GM12878 (cell line): ENCODE measurements around the gene SBK2. TPM values are rescaled to one million over a fixed set of nuclear protein-coding genes. Genes with fewer than 3 reads are reported as not detected.

ENCODE experiments used
- ATAC-seq: fragments of 200-7000 bp; cut with Tn5 transposase; 3 replicates; pipeline ENCODE4 v1.9.1; 2020; ENCODE audit warnings: mild to moderate bottlenecking, moderate library complexity
- BruUV-seq: library from RNA; stranded (reverse); fragments of 400-500 nt; replicated peaks from 2 replicates; lab custom pipeline; 2021; lab: Mats Ljungman, UMichigan
- CTCF ChIA-PET: fragments of 300-600 bp; sonication (Branson Sonifier 250); formaldehyde crosslinking; extraction: SDS; loops from one replicate; lab custom pipeline; 2021; ENCODE audit warnings: inconsistent platforms; lab: Yijun Ruan, JAX
- POLR2A ChIA-PET: fragments of 350-600 bp; formaldehyde crosslinking; extraction: SDS; loops from one replicate; lab custom pipeline; 2021; ENCODE audit warnings: inconsistent platforms; lab: Charles Lee
- RAD21 ChIA-PET: fragments of 300-600 bp; sonication (Branson Sonifier 250); formaldehyde crosslinking; loops from one replicate; lab custom pipeline; 2023; ENCODE audit warnings: antibody characterized with exemption; ENCODE audit not compliant: unreplicated experiment; lab: Charles Lee
- SMC1A ChIA-PET: fragments of 300-600 bp; sonication (Branson Sonifier 250); formaldehyde crosslinking; loops from one replicate; lab custom pipeline; 2023; ENCODE audit not compliant: unreplicated experiment, uncharacterized antibody; lab: Charles Lee
- DNase-seq: peaks from one replicate; pipeline ENCODE4 v3.0.0-alpha.2; 2011; ENCODE audit warnings: low read depth, low spot score
- FAIRE-seq: peaks from 3 replicates; lab custom pipeline; 2011; peaks lifted over from hg19 to GRCh38; lab: Jason Lieb, UNC
- H2AFZ ChIP-seq: 2 replicates; pipeline ENCODE4 v1.6.0; 2011; ENCODE audit warnings: low read depth, low read length, control low read depth; ENCODE audit not compliant: control insufficient read depth
- H3K27ac ChIP-seq: 2 replicates; pipeline ENCODE4 v1.5.1; 2011; ENCODE audit warnings: control low read depth; ENCODE audit not compliant: control insufficient read depth, insufficient read depth
- H3K27me3 ChIP-seq, 2 experiments: replicated peaks in 1 of 2; 2 replicates each; pipeline versions ENCODE4 v1.6.0 to v1.6.1; 2011; ENCODE audit warnings: low read length in 1 of 2; ENCODE audit not compliant: control insufficient read depth in 2 of 2, insufficient read depth in 2 of 2
- H3K36me3 ChIP-seq, 2 experiments: 2 replicates each; pipeline ENCODE4 v1.5.1; 2011; ENCODE audit warnings: low read length in 1 of 2; ENCODE audit not compliant: control insufficient read depth in 2 of 2, insufficient read depth in 2 of 2
- H3K4me1 ChIP-seq: 2 replicates; pipeline ENCODE4 v1.6.1; 2011; ENCODE audit warnings: mild to moderate bottlenecking, low read length, moderate library complexity, mixed read lengths; ENCODE audit not compliant: control insufficient read depth, insufficient read depth
- H3K4me2 ChIP-seq: 2 replicates; pipeline ENCODE4 v1.6.0; 2011; ENCODE audit warnings: control low read depth; ENCODE audit not compliant: control insufficient read depth, insufficient read depth
- H3K4me3 ChIP-seq: fragments of 200-600 bp; sonication (generic); 2 replicates; pipeline ENCODE4 v1.5.1; 2016
- H3K79me2 ChIP-seq: 2 replicates; pipeline ENCODE4 v1.6.0; 2011; ENCODE audit warnings: low read length; ENCODE audit not compliant: control insufficient read depth, insufficient read depth
- H3K9ac ChIP-seq: 2 replicates; pipeline ENCODE4 v1.8.0; 2011; ENCODE audit warnings: low read length, control low read depth, mixed read lengths; ENCODE audit not compliant: control insufficient read depth, insufficient read depth
- H3K9me3 ChIP-seq: replicated peaks from 3 replicates; pipeline ENCODE4 v1.5.1; 2011; ENCODE audit warnings: mild to moderate bottlenecking, low read length; ENCODE audit not compliant: control insufficient read depth, insufficient read depth
- H4K20me1 ChIP-seq: 2 replicates; pipeline ENCODE4 v1.6.0; 2011; ENCODE audit not compliant: control insufficient read depth, insufficient read depth
- BRCA1 ChIP-seq: IDR thresholded peaks from 2 replicates; pipeline ENCODE4 v1.6.1; 2011; ENCODE audit warnings: low read depth, low read length, improper control_type of control experiment
- CEBPZ ChIP-seq: fragments of 150-350 bp; IDR thresholded peaks from 2 replicates; pipeline ENCODE4 v1.6.1; 2016; ENCODE audit warnings: low read depth, low read length
- CHD1 ChIP-seq: IDR thresholded peaks from 2 replicates; pipeline ENCODE4 v1.6.1; 2012; ENCODE audit warnings: low read depth, low read length, improper control_type of control experiment
- IKZF2 ChIP-seq, 2 experiments: fragments of 450-650 bp; IDR thresholded peaks; 2 replicates each; pipeline ENCODE4 v1.6.1; 2017; ENCODE audit warnings: mild to moderate bottlenecking in 2 of 2, moderate library complexity in 2 of 2
- KLF5 ChIP-seq: fragments of 450-650 bp; IDR thresholded peaks from 2 replicates; pipeline ENCODE4 v1.6.1; 2014; ENCODE audit warnings: mild to moderate bottlenecking; ENCODE audit not compliant: partially characterized antibody
- LARP7 ChIP-seq: fragments of 450-650 bp; IDR thresholded peaks from 2 replicates; pipeline ENCODE4 v1.6.1; 2017; ENCODE audit warnings: mild to moderate bottlenecking
- MEF2A ChIP-seq: IDR thresholded peaks from 2 replicates; pipeline ENCODE4 v1.6.1; 2011; ENCODE audit warnings: low read depth, mild to moderate bottlenecking, low read length, moderate library complexity; ENCODE audit not compliant: insufficient read depth
- MYC ChIP-seq: IDR thresholded peaks from 2 replicates; pipeline ENCODE4 v1.6.1; 2011; ENCODE audit warnings: mild to moderate bottlenecking, low read length, moderate library complexity, inconsistent platforms; ENCODE audit not compliant: insufficient read depth, insufficient replicate concordance, insufficient read length, severe bottlenecking
- NFIC ChIP-seq: IDR thresholded peaks from 2 replicates; pipeline ENCODE4 v1.6.1; 2012; ENCODE audit warnings: low read depth, mild to moderate bottlenecking, inconsistent platforms, low read length, moderate library complexity
- NR2C1 ChIP-seq: fragments of 450-650 bp; IDR thresholded peaks from 2 replicates; pipeline ENCODE4 v1.6.1; 2017; ENCODE audit warnings: antibody characterized with exemption, mild to moderate bottlenecking, moderate library complexity
- PML ChIP-seq: IDR thresholded peaks from 2 replicates; pipeline ENCODE4 v1.6.1; 2012; ENCODE audit warnings: low read length, inconsistent platforms
- POLR2AphosphoS2 ChIP-seq: IDR thresholded peaks from 2 replicates; pipeline ENCODE4 v1.6.1; 2011; ENCODE audit warnings: low read depth, mild to moderate bottlenecking, low read length, improper control_type of control experiment, moderate library complexity
- PRDM15 ChIP-seq: fragments of 450-650 bp; formaldehyde crosslinking; IDR thresholded peaks from 2 replicates; pipeline ENCODE4 v1.4.0; 2020; ENCODE audit warnings: mild to moderate bottlenecking, moderate library complexity
- RBBP5 ChIP-seq: fragments of 200-600 bp; sonication (generic); conservative IDR thresholded peaks from 2 replicates; pipeline ENCODE4 v1.6.1; 2016
- RELA ChIP-seq: fragments of 450-650 bp; IDR thresholded peaks from 2 replicates; pipeline ENCODE4 v1.8.0; 2014; ENCODE audit warnings: borderline replicate concordance; ENCODE audit not compliant: partially characterized antibody
- RUNX3 ChIP-seq: IDR thresholded peaks from 2 replicates; pipeline ENCODE4 v1.6.1; 2012; ENCODE audit warnings: low read length, inconsistent platforms
- TAF1 ChIP-seq: IDR thresholded peaks from 2 replicates; pipeline ENCODE4 v1.6.1; 2011; ENCODE audit warnings: mild to moderate bottlenecking, low read depth, low read length, borderline replicate concordance
- ZNF24 ChIP-seq: fragments of 450-650 bp; IDR thresholded peaks from 2 replicates; pipeline ENCODE4 v1.6.1; 2017; ENCODE audit warnings: antibody characterized with exemption, mild to moderate bottlenecking
- ZNF622 ChIP-seq: fragments of 450-650 bp; IDR thresholded peaks from 2 replicates; pipeline ENCODE4 v1.6.1; 2017; ENCODE audit warnings: mild to moderate bottlenecking, inconsistent platforms
- WGBS: methylation state at CpG from one replicate; pipeline ENCODE4 v1.1.6; 2016; ENCODE audit warnings: low lambda C conversion rate; ENCODE audit not compliant: insufficient replicate concordance, insufficient coverage; ENCODE audit errors: missing lambda C conversion rate; 5-methylcytosine and 5-hydroxymethylcytosine counted together
- in situ Hi-C: fragments of 300-500 bp; cut with MboI; formaldehyde crosslinking; loops from 9 replicates; pipeline ENCODE4 v1.14.3; 2018; ENCODE audit warnings: mixed read lengths
- intact Hi-C: fragments of 100-400 bp; cut with micrococcal nuclease; formaldehyde crosslinking; loops from one replicate; pipeline ENCODE4 v1.14.2; 2022; ENCODE audit not compliant: unreplicated experiment
- polyA plus RNA-seq, 11 experiments: library from polyadenylated mRNA; depleted of rRNA in 4 of 11; unstranded in 6 of 11; stranded (reverse) in 5 of 11; fragments of >200 nt; fragmentation: Nextera tagmentation in 4 of 11; fragmentation: Illumina TruSeq in 1 of 11; extraction: Ambion mirVana in 4 of 11; extraction: Trizol in 1 of 11; gene quantifications; 1 replicate in 1 of 11; 2 replicates in 10 of 11; pipeline versions ENCODE4 v1.2.1 to v1.2.3, GENCODE V29; 2011 to 2016; ENCODE audit warnings: inconsistent platforms in 2 of 11, missing spikeins in 2 of 11, low read depth in 1 of 11
- total RNA-seq, 4 experiments: library from RNA; depleted of rRNA in 3 of 4; stranded (reverse); fragments of >200 nt in 3 of 4; fragmentation: Illumina TruSeq in 1 of 4; extraction: Trizol in 1 of 4; gene quantifications; 2 replicates each; pipeline versions ENCODE4 v1.2.1 to v1.2.3, GENCODE V29; 2013 to 2021

SBK2 gene
- total and polyA plus RNA-seq, 10 of the 15 experiments (the other 5 are each of a cell fraction or from before 2014, with no cell fraction given) = not detected

GRCh38 chr19:55580628-55581144, 43.8 kb upstream of the SBK2 start, which contains the start of gene ZNF579:
ZNF579 (minus strand) TSS chr19:55580848; CDS start chr19:55579639, 1,209 bp downstream.
- ATAC-seq = peak; percentile 92
- no peaks in the 10 kb centered on the region for H4K20me1 ChIP-seq
- peaks cover 0 to 5% of the 10 kb centered on the region in 2 experiments; a peak in 1 of 4 replicates for H3K36me3 ChIP-seq
- ChIA-PET RAD21 (interaction anchor here (0.8 to 1.3 kb wide), 4 partner anchors 19 to 77 kb away, joined by 3 to 6 read pairs (median 4); partner anchors contain the start of gene FIZ1), POLR2A (interaction anchor here (1.1 to 1.5 kb wide), 3 partner anchors 9 to 23 kb away, joined by 4 to 5 read pairs (median 4); partner anchors contain the start of gene FIZ1), SMC1A (interaction anchor here (0.7 to 1.1 kb wide), 2 partner anchors 67 to 119 kb away, joined by 3 to 5 read pairs; partner anchors contain the start of gene ISOC2), CTCF (interaction anchor here (1.1 to 2.3 kb wide), 3 partner anchors 25 to 74 kb away, joined by 3 to 5 read pairs (median 5); partner anchors contain the start of gene ZNF865)
- H3K9me3 ChIP-seq = no peaks in the 10 kb centered on the region
- H3K4me3 ChIP-seq = peak within 1 kb of the TSS; percentile 93
- 1% methylated on average over 19 of the region's 24 CpGs for WGBS
- peak within 1 kb of the TSS; percentile 71 for H3K4me2 ChIP-seq
- 0 out of 2 replicates have a peak, but pooled peaks cover 3% of the 10 kb centered on the region for H3K4me1 ChIP-seq
- no peaks in the 10 kb centered on the region for H3K27me3 ChIP-seq
- peak within 1 kb of the TSS; percentile 66 for H3K9ac ChIP-seq
- in situ Hi-C loops = no loop called here
- intact Hi-C loops = no loop called here
- no TSS peak for BruUV-seq
- H2AFZ ChIP-seq = peak within 1 kb of the TSS; percentile 85
- peaks cover 11% of the 10 kb centered on the region for H3K79me2 ChIP-seq
- peak within 1 kb of the TSS; percentile 64 for H3K27ac ChIP-seq
- peak; percentile 78 for FAIRE-seq
- peak; percentile 52 for DNase-seq
- TF ChIP-seq ZNF24 (peak; percentile 88), PRDM15 (CRISPR knock-in tag) (no peak), NFIC (no peak), MEF2A (no peak), KLF5 (no peak), IKZF2 (IDR thresholded peaks at IDR 0.05) (peak; percentile 44 to 59; a peak in 3 of 4 replicates), NR2C1 (no peak), TAF1 (peak; percentile 48; the same call in 1 of the 2 replicates), LARP7 (no peak), CHD1 (no peak), PML (peak; percentile 56; the same call in 1 of the 2 replicates), MYC (no peak), BRCA1 (no peak), RUNX3 (peak; percentile 46; the same call in 1 of the 2 replicates), POLR2AphosphoS2 (0 out of 2 replicates have a peak, but pooled peaks have one; percentile 30), CEBPZ (no peak), RBBP5 (no peak), RELA (no peak), ZNF622 (no peak)
